IPS-15b (cell line): ENCODE data around the gene A4GALT.
"Not testable (repeated sequence)": the region's sequence is repeated elsewhere in the genome, so short reads cannot be mapped to it uniquely, and the experiment has no call there.

Experiments used
- H3K27me3 ChIP-seq: one replicate; pipeline ENCODE4 v1.6.1; 2013; ENCODE audit warnings: low read length; ENCODE audit not compliant: control insufficient read depth, insufficient read depth
- H3K36me3 ChIP-seq: one replicate; pipeline ENCODE4 v1.6.1; 2013; ENCODE audit warnings: low read length; ENCODE audit not compliant: control insufficient read depth, insufficient read depth
- H3K4me1 ChIP-seq: one replicate; pipeline ENCODE4 v1.6.1; 2013; ENCODE audit warnings: mild to moderate bottlenecking, low read length; ENCODE audit not compliant: control insufficient read depth, insufficient read depth
- H3K4me3 ChIP-seq: one replicate; pipeline ENCODE4 v1.5.1; 2013; ENCODE audit warnings: low read depth, low read length
- H3K9ac ChIP-seq: one replicate; pipeline ENCODE4 v1.6.1; 2013; ENCODE audit warnings: low read depth, mild to moderate bottlenecking, low read length
- H3K9me3 ChIP-seq: one replicate; pipeline ENCODE4 v1.6.1; 2013; ENCODE audit warnings: mild to moderate bottlenecking, low read length; ENCODE audit not compliant: control insufficient read depth, insufficient read depth

A4GALT gene

DNA sequence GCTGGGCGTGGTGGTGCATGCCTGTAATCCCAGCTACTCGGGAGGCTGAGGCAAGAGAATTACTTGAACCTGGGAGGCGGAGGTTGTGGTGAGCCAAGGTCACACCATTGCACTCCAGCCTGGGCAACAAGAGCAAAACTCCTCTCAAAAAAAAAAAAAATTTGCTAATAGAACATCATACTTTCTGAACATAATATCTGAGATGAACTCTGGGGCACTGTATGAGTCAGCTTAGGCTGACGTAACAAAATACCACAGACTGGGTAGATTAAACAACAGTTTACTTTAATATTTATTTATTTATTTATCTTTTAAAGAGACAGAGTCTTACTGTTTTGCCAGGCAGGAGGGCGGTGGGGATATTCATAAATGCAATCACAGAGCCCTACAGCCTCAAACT is 34.9 kb upstream of the A4GALT start:
- H3K4me3 ChIP-seq, H3K27me3 ChIP-seq, H3K36me3 ChIP-seq, H3K9me3 ChIP-seq, H3K9ac ChIP-seq, H3K4me1 ChIP-seq: not testable (repeated sequence)

DNA sequence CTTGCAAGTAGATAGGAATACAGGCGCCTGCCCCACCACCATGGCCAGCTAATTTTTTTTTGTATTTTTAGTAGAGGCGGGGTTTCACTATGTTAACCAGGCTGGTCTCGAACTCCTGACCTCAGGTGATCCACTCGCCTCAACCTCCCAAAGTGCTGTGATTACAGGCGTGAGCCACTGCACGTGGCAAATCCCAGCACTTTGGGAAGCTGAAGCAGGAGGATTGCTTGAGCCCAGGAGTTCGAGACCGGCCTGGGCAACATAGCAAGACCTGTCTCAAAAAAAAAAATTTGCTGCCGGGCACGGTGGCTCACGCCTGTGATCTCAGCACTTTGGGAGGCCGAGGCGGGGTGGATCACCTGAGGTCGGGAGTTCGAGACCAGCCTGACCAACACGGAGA is 34.5 kb upstream of the A4GALT start:
- not testable (repeated sequence) for H3K4me1 ChIP-seq

DNA sequence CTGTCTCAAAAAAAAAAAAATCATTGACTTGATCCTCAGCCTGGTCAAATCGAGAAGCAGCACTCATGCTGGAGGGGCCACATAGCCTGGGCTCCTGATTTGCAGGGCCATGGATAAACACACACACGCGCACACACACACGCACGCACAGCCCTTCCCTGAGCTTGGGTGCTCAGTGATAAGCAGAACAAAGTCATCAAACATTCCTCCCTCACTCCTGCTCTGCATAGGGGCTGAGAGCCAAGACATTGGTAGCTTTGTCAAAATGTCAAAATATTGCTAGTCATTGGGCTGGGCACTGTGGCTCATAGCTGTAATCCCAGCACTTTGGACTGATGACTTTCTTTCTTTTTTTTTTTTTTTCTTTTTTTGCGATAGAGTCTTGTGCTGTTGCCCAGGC is 34.0 kb upstream of the A4GALT start:
- Histone ChIP-seq H3K27me3 (no peaks in the 10 kb centered on the region), H3K9ac (no peak overlapping the region), H3K9me3 (no peaks in the 10 kb centered on the region), H3K36me3 (no peaks in the 10 kb centered on the region), H3K4me1 (no peaks in the 10 kb centered on the region), H3K4me3 (no peak overlapping the region)

More for the DNA sequence above, 34.5 kb upstream of the A4GALT start:
- not testable (repeated sequence) for H3K4me3 ChIP-seq, H3K9ac ChIP-seq, H3K9me3 ChIP-seq, H3K27me3 ChIP-seq, H3K36me3 ChIP-seq

DNA sequence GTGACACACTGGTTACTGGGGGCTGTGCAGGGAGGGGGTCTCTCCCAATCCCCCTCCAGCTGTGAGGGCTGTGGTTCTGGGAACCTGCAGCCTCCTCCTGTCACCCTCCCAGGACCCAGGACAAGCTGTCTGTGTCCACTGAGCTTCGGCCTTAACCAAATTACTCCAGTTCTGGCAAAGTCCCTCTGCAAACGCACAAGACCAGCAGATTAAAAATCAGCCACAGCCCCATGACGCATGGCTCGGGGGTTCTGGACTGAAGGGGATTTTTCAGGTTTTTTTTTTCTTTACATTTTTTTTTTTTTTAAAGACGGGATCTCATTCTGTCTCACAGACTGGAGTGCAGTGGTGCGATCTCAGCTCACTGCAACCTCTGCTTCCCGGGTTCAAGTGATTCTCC is 32.2 kb upstream of the A4GALT start:
- Histone ChIP-seq H3K27me3 (no peaks in the 10 kb centered on the region), H3K9ac (no peak overlapping the region), H3K4me3 (no peak overlapping the region), H3K4me1 (peaks cover under 1% of the 10 kb centered on the region), H3K36me3 (no peaks in the 10 kb centered on the region), H3K9me3 (no peaks in the 10 kb centered on the region)

DNA sequence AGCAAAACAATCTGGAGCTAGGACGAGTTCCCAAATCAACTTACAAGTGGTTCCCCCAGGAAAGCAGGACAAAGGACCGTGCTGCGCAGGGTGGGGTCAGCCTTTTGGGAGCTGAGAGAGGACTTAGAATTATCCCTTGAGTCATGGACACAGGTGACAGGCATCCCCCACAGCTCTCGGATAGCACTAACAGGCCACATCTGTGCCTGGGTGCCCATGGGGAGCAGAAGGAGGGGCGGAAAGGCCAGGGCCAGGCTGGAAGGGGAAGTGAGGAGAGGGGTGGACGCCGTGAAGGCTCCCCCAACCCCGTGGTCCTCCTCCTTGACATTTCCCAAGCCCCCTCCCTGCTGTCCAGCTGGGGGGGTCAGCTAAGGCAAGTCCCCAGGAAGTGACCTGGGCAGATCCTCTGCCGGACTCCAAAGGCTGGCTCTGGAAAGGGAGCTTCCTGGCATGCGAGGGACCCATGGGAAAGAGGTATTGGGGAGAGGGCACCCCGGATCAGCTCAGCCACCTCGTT is 31.6 kb upstream of the A4GALT start:
- Histone ChIP-seq H3K4me3 (no peak overlapping the region), H3K9me3 (no peaks in the 10 kb centered on the region), H3K27me3 (no peaks in the 10 kb centered on the region), H3K4me1 (peaks cover 4% of the 10 kb centered on the region), H3K9ac (no peak overlapping the region), H3K36me3 (no peaks in the 10 kb centered on the region)

DNA sequence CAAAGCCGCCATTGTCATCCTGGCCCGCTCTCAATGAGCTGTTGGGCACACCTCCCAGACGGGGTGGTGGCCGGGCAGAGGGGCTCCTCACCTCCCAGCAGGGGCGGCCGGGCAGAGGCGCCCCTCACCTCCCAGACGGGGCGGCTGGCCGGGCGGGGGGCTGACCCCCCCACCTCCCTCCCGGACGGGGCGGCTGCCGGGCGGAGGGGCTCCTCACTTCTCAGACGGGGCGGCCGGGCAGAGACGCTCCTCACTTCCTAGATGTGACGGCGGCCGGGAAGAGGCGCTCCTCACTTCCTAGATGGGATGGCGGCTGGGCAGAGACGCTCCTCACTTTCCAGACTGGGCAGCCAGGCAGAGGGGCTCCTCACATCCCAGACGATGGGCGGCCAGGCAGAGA is 29.8 kb upstream of the A4GALT start:
- H3K9me3 ChIP-seq, H3K4me1 ChIP-seq, H3K9ac ChIP-seq, H3K4me3 ChIP-seq, H3K27me3 ChIP-seq, H3K36me3 ChIP-seq: not testable (repeated sequence)

DNA sequence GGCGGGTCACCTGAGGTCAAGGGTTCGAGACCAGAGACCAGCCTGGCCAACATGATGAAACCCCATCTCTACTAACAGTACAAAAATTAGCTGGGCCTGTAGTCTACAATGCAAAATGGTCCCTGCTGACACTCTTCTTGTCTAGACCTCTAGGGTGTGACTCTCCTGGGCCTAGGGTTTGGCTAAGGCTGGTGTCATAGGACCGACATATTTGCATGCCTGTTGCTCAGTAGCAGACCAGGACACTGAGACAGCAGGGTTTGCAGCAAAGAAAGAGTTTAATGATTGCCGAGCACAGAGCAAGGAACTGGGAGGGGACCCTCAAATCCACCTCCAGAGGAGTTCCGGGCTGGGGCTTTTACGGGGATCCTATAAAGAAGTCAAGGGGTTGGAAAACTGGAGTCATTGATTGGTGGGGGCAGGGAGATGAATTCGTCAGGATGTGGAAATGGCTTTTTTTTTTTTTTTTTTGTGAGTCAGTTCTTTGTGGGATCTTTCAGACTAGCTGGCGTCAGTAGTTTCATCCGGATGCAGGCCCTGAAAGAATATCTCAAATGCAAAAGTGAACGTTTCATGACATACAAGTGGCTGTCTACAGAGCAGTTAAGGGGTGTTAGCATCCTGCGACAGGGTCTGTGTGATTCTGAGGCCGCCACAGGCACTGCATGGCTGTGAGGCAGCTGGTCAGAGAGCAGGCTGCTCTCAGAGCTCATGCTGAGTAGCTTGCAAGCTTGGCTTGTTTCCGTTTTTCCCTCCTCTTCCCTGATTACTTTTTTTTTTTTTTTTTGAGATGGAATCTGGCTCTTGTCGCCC is 27.2 kb upstream of the A4GALT start:
- H3K36me3 ChIP-seq: no peaks in the 10 kb centered on the region
- no peaks in the 10 kb centered on the region for H3K9me3 ChIP-seq
- no peak overlapping the region for H3K9ac ChIP-seq
- H3K4me1 ChIP-seq: peaks cover 4% of the 10 kb centered on the region
- H3K4me3 ChIP-seq: no peak overlapping the region
- no peaks in the 10 kb centered on the region for H3K27me3 ChIP-seq

DNA sequence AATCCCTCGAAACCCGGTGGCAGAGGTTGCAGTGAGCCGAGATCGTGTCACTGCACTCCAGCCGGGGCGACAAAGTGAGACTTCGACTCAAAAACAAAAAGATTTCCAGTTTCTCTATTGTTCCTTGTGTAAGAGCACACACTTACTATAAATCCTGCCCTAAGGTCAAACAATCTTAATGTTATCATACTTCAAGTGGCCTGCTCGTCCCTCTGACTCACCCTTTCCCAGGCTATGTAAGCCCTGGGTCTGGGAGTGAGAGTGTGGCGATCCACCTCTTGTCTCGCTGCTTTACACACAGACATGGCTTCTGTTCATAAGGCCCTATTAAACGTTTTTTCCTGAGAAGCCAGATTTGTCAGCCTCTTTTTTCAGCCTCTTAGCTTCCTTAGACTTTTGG is 24.4 kb upstream of the A4GALT start:
- Histone ChIP-seq H3K4me1 (peaks cover 6% of the 10 kb centered on the region), H3K9ac (no peak overlapping the region), H3K4me3 (no peak overlapping the region), H3K27me3 (no peaks in the 10 kb centered on the region), H3K9me3 (no peaks in the 10 kb centered on the region), H3K36me3 (no peaks in the 10 kb centered on the region)

DNA sequence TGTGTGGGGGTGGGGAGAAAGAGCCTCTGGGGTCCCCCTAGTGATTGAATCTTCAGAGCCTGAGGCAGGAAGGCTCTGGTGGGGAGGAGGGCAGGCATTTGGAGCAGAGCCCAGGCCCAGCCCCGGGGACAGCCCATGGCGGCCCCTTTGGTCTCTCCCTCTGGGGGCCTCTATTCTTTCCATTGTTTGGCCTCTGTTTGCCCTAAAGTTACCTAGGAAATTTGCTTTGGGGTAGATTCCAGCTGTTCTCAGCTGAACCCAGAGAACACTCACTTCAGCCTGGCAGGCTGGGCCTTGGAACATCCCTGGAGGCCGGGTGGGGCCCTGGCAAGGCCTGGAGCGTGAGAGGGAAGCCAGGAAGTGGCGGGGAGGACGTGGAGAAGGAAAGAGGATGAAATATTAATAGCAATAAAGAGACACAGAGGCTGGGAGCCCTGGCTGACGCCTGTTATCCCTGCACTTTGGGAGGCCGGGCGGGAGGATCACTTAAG is 22.9 kb upstream of the A4GALT start:
- no peaks in the 10 kb centered on the region for H3K9me3 ChIP-seq
- H3K9ac ChIP-seq: no peak overlapping the region

DNA sequence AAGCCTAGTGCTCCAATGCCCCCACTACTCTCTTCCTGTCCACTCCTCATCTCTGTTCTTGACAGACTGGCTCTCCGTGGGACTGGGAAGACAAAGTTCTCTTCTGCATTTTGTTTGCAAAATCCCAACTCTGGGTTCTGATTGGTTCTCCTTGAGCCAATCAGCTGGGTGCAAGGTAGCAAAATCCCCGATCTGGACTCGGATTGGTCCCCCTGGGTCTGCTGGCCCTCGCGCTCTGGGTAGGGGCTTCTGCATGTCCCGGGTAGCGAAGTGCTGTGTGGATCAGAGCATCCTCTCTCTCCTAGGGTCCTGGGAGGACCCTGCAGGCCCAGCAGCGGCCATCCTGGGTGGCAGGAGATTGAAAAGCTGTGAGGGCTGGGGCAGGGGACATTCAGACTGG is 22.3 kb upstream of the A4GALT start:
- Histone ChIP-seq H3K9me3 (no peaks in the 10 kb centered on the region), H3K4me1 (peaks cover 6% of the 10 kb centered on the region), H3K9ac (no peak overlapping the region), H3K36me3 (no peaks in the 10 kb centered on the region), H3K4me3 (no peak overlapping the region), H3K27me3 (no peaks in the 10 kb centered on the region)

More for the DNA sequence above, 22.9 kb upstream of the A4GALT start:
- Histone ChIP-seq H3K4me3 (no peak overlapping the region), H3K36me3 (no peaks in the 10 kb centered on the region), H3K4me1 (peaks cover 6% of the 10 kb centered on the region), H3K27me3 (no peaks in the 10 kb centered on the region)

DNA sequence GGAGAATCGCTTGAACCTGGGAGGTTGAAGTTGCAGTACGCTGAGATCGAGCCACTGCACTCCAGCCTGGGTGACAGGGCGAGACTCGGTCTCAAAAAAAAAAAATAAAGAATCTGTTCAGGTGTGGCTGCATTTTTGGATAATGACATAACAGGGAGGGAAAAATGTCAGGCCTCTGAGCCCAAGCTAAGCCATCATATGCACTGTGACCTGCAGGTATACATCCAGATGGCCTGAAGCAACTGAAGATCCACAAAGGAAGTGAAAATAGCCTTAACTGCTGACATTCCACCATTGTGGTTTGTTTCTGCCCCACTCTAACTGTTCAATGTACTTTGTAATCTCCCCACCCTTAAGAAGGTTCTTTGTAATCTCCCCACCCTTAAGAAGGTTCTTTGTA is 19.6 kb upstream of the A4GALT start:
- not testable (repeated sequence) for H3K4me3 ChIP-seq, H3K36me3 ChIP-seq, H3K27me3 ChIP-seq, H3K9ac ChIP-seq, H3K9me3 ChIP-seq, H3K4me1 ChIP-seq

DNA sequence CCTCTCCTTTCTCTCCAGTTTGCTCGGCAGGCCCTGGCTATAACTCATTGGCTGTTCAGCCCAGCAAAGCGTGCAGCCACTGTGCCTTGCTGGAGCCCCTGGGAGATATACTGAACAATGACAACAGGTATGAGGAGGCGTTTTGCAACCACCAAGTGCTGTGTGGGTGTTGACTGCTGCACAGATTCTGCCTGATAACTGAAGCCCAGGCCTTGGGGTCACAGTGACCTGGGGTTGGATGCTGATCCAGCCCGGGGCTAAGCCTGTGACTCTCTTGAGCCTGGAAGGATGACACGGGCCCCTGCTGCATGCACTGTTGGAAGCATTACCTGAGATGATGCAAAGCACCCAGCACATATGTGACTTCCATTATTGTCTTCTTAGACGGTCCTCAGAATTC is 13.7 kb upstream of the A4GALT start:
- Histone ChIP-seq H3K27me3 (no peaks in the 10 kb centered on the region), H3K4me3 (no peak overlapping the region), H3K9me3 (no peaks in the 10 kb centered on the region), H3K9ac (no peak overlapping the region), H3K36me3 (no peaks in the 10 kb centered on the region), H3K4me1 (no peaks in the 10 kb centered on the region)
